KMS-11 (cell line): ENCODE results near the gene SCARB1.

Experiments
- H2AFZ ChIP-seq: fragments of 200-600 bp; sonication (generic); 2 replicates; pipeline ENCODE4 v1.6.1; 2016; ENCODE audit warnings: antibody characterized with exemption, mixed run types, low read depth
- H3K27ac ChIP-seq: fragments of 200-600 bp; sonication (generic); 2 replicates; pipeline ENCODE4 v1.6.1; 2016; ENCODE audit warnings: mild to moderate bottlenecking, mixed run types
- H3K27me3 ChIP-seq: fragments of 200-600 bp; sonication (generic); 2 replicates; pipeline ENCODE4 v1.6.1; 2017; ENCODE audit warnings: mild to moderate bottlenecking, low read depth, mixed run types, moderate library complexity; ENCODE audit not compliant: insufficient read depth
- H3K36me3 ChIP-seq: fragments of 200-600 bp; sonication (generic); 2 replicates; pipeline ENCODE4 v1.6.1; 2017; ENCODE audit warnings: mild to moderate bottlenecking, mixed run types; ENCODE audit not compliant: insufficient read depth
- H3K4me1 ChIP-seq: fragments of 200-600 bp; sonication (generic); 2 replicates; pipeline ENCODE4 v1.6.1; 2016; ENCODE audit warnings: mild to moderate bottlenecking, low read depth, mixed run types; ENCODE audit not compliant: poor library complexity, severe bottlenecking
- H3K4me2 ChIP-seq: fragments of 200-600 bp; sonication (generic); 2 replicates; pipeline ENCODE4 v1.7.0; 2016; ENCODE audit warnings: mild to moderate bottlenecking, mixed run types
- H3K4me3 ChIP-seq: fragments of 200-600 bp; sonication (generic); IDR thresholded peaks from 2 replicates; pipeline ENCODE4 v1.6.1; 2017; ENCODE audit warnings: low read depth, low read length, mixed read lengths; ENCODE audit not compliant: insufficient read depth
- H3K79me2 ChIP-seq: fragments of 200-600 bp; sonication (generic); 2 replicates; pipeline ENCODE4 v1.6.1; 2016; ENCODE audit warnings: low read depth, mixed run types; ENCODE audit not compliant: insufficient read depth
- H3K9ac ChIP-seq: fragments of 200-600 bp; sonication (generic); 2 replicates; pipeline ENCODE4 v1.6.1; 2016; ENCODE audit warnings: mild to moderate bottlenecking, mixed run types
- H4K20me1 ChIP-seq: fragments of 200-600 bp; sonication (generic); 2 replicates; pipeline ENCODE4 v1.6.1; 2016; ENCODE audit warnings: mild to moderate bottlenecking, mixed run types; ENCODE audit not compliant: insufficient read depth
- TF ChIP-seq, protein P1 (sequence below): fragments of 200-600 bp; sonication (generic); conservative IDR thresholded peaks from 2 replicates; pipeline ENCODE4 v1.6.1; 2017; ENCODE audit warnings: low read depth, mild to moderate bottlenecking, antibody characterized with exemption, low read length, moderate library complexity, mixed read lengths

SCARB1 gene

DNA sequence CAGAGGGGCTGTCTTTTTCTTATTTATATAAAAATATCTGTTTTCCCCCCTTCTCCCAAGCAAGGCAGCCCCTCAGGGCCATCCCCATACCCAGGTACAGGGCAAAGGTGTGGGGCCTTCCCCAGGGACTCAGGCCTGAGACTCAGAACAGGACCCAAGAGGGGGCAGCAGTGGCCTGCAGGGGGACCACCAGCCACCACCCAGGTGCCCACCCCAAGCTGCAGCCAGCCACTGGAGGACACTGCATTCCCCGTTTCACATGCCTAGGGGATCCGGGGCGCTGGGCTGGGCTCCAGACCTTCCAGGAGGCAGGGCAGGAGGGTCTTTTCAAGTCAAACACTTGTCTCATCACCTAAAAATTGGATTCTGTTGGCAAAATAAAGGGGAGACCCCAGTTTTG lies 83.3 kb downstream of the SCARB1 start:
- Histone ChIP-seq H2AFZ (no peak overlapping the region), H3K4me1 (peaks cover 26% of the 10 kb centered on the region), H3K79me2 (no peaks in the 10 kb centered on the region), H4K20me1 (no peaks in the 10 kb centered on the region), H3K4me3 (no peak overlapping the region), H3K27ac (no peak overlapping the region), H3K27me3 (no peaks in the 10 kb centered on the region), H3K9ac (no peak overlapping the region), H3K4me2 (no peak overlapping the region), H3K36me3 (no peaks in the 10 kb centered on the region)
- TF ChIP-seq, protein P1, sequence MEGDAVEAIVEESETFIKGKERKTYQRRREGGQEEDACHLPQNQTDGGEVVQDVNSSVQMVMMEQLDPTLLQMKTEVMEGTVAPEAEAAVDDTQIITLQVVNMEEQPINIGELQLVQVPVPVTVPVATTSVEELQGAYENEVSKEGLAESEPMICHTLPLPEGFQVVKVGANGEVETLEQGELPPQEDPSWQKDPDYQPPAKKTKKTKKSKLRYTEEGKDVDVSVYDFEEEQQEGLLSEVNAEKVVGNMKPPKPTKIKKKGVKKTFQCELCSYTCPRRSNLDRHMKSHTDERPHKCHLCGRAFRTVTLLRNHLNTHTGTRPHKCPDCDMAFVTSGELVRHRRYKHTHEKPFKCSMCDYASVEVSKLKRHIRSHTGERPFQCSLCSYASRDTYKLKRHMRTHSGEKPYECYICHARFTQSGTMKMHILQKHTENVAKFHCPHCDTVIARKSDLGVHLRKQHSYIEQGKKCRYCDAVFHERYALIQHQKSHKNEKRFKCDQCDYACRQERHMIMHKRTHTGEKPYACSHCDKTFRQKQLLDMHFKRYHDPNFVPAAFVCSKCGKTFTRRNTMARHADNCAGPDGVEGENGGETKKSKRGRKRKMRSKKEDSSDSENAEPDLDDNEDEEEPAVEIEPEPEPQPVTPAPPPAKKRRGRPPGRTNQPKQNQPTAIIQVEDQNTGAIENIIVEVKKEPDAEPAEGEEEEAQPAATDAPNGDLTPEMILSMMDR: no peak

DNA sequence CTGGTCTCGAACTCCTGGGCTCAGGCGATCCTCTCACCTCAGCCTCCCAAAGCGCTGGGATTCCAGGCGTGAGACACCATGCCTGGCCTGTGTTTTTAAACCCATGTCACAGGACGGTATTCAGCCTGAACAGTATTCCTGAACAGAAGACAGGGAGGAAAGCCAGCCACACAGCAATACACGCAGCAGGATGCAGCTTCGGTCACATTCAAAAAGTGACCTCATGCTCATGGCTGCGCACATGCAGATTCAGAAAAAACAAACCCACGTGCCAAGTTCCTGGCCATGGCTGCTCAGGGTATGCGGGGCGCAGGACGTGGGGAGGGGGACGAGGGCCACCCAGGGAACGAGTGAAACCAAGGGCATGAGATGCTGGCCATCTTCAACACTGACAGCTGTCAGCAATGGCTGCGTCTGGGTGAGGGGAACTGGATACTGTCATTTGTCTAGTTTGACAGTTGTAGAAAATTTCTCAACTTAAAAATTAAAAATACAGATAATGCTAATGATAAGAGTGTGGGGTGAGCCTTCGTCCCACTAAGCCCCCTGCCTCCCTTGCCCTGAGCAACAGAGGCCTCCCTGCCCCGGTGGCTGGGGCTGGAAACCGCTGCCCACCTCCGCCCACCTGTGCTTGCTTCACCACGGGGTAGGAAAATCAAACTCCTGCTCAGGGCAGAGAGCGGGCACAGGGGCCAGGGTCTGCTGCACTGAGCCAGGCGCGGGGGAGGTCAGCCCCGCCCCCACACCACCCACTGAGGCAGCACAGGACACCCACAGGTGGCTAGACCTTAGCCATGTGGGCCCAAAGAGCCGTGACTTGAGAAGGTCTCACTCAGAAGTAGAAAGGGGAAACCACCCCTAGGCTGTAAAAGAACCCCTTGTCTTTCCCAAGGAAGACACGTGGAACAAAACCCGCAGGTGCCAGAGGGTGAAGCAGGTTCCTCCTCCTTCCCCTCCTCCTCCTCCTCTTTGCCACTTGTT lies 84.2 kb downstream of the SCARB1 start:
- no peaks in the 10 kb centered on the region for H3K36me3 ChIP-seq
- no peak overlapping the region for H3K4me2 ChIP-seq
- no peak overlapping the region for H2AFZ ChIP-seq
- peaks cover 35% of the 10 kb centered on the region for H3K4me1 ChIP-seq
- H3K27ac ChIP-seq: no peak overlapping the region
- no peaks in the 10 kb centered on the region for H3K27me3 ChIP-seq
- no peak overlapping the region for H3K9ac ChIP-seq
- H4K20me1 ChIP-seq: no peaks in the 10 kb centered on the region
- no peak overlapping the region for H3K4me3 ChIP-seq
- TF ChIP-seq, protein P1: no peak
- no peaks in the 10 kb centered on the region for H3K79me2 ChIP-seq

DNA sequence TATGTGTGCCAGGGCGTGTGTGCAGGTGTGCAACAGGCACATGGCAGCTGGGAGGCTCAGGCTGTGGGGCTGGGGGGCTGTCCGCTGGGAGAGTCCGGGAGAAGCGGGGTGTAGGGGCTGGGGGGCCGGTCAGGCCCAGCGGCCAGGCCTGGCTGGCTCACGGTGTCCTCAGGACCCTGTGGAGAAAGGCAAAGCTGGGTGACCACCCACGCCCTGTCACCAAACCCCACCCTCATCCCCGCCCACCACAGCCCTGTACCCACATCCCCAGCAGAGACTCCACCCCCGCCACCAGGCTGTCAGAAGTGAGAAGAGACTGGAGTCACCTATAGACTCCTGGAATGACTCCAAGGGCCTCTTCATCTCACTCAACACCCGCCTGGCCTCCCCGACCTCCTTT lies 85.3 kb downstream of the SCARB1 start:
- Histone ChIP-seq H3K27ac (no peak overlapping the region), H3K79me2 (no peaks in the 10 kb centered on the region), H3K9ac (no peak overlapping the region), H3K36me3 (no peaks in the 10 kb centered on the region), H3K4me3 (no peak overlapping the region), H3K4me2 (no peak overlapping the region), H3K27me3 (no peaks in the 10 kb centered on the region), H4K20me1 (no peaks in the 10 kb centered on the region), H2AFZ (no peak overlapping the region), H3K4me1 (peaks cover 46% of the 10 kb centered on the region)
- TF ChIP-seq, protein P1: no peak

DNA sequence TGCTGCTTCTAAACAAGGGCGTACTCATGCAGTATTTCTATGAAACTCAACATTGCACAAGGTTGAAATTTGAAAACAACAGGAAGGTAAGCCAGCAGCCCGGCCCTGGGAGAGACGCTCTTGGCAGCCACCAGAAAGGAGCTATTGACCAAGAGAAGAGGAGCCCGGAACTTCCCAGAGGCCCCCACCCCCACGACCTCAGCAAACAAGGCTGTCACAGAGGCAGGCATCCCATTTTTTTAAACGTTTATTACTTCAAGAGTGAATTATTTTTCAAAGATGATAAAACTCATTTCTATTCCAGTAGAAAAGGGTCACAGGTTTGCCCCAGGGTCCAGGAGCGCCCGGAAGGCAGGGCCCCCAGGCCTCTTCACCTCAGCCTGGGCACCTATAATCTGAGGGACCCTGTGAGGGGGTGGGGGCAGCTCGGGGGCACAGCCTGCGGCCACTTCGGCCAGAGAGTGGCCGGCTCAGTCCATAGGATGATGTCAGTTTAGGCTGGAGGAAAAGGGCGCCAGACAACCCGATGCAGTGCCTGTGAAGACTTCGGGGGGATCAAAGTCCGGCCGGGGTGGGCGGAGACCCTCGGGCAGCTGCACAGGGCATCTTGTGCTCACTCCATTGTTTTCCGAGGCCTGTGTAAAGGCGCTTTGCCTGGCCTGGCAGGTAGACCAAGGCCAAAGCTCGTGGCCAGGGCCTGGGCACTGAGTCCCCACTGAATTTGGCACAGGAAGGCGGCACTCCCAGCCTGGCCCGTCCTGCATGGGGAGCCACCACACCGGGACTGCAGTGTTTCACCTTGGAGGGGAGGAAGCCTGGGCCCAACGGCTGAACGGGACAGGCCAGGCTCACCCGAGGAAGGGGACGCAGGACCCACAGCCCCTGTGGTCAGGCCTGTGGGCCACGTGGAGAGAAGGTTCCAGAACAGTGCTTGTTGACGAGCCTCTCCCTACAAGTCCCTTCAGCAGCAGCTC lies 86.0 kb downstream of the SCARB1 start:
- TF ChIP-seq, protein P1: no peak
- no peak overlapping the region for H3K9ac ChIP-seq
- H3K36me3 ChIP-seq: no peaks in the 10 kb centered on the region
- H3K79me2 ChIP-seq: no peaks in the 10 kb centered on the region
- H2AFZ ChIP-seq: no peak overlapping the region
- no peaks in the 10 kb centered on the region for H3K27me3 ChIP-seq
- H3K4me2 ChIP-seq: no peak overlapping the region
- H4K20me1 ChIP-seq: no peaks in the 10 kb centered on the region
- H3K4me3 ChIP-seq: no peak overlapping the region
- H3K4me1 ChIP-seq: peaks cover 53% of the 10 kb centered on the region
- H3K27ac ChIP-seq: no peak overlapping the region
